GM12891 (cell line): Measurements from ENCODE around the gene GPC5.
"Not testable (repeated sequence)": the region's sequence is repeated elsewhere in the genome, so short reads cannot be mapped to it uniquely, and the experiment has no call there.

Experiments used
- DNase-seq: peaks from one replicate; pipeline ENCODE4 v3.0.0; 2011; ENCODE audit warnings: low spot score; ENCODE audit not compliant: insufficient read length
- FAIRE-seq: peaks from 2 replicates; lab custom pipeline; 2011; peaks lifted over from hg19 to GRCh38; lab: Jason Lieb, UNC
- PAX5 ChIP-seq: IDR thresholded peaks from 2 replicates; pipeline ENCODE4 v1.6.1; 2011; ENCODE audit warnings: low read length, moderate library complexity, mild to moderate bottlenecking; ENCODE audit not compliant: insufficient read depth, severe bottlenecking
- POLR2A ChIP-seq: IDR thresholded peaks from 2 replicates; pipeline ENCODE4 v1.6.1; 2011; ENCODE audit warnings: low read depth, low read length, control low read depth
- POLR2AphosphoS5 ChIP-seq: IDR thresholded peaks from 2 replicates; pipeline ENCODE4 v1.6.1; 2011; ENCODE audit warnings: low read depth, low read length, control low read depth
- POU2F2 ChIP-seq: IDR thresholded peaks from 2 replicates; pipeline ENCODE4 v1.6.1; 2011; ENCODE audit warnings: low read depth, mild to moderate bottlenecking, control low read depth, low read length, moderate library complexity
- SPI1 ChIP-seq: IDR thresholded peaks from 2 replicates; pipeline ENCODE4 v1.6.1; 2011; ENCODE audit warnings: low read depth, low read length, control low read depth
- TAF1 ChIP-seq: IDR thresholded peaks from 2 replicates; pipeline ENCODE4 v1.6.1; 2011; ENCODE audit warnings: low read depth, low read length, control low read depth

Gene GPC5

DNA sequence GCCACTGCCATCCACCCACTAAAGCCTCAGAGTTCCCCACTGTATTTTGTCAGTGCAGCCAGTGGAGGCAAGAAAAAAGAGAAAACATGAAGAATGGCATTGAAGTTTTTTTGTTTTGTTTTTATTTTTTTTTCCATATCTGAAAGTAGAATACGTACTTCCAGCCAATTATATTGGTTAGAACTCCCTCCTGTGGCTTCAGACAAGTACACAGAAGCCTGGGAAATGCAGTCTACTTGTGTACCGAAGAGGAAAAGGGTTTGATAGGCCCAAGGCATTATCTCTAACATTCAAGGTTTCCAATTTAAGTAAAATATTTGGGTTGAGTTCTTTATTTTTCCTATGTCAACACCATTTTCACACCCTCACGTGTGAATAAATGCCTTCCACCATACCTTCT is 1131.9 kb downstream of the GPC5 start:
- no peak for DNase-seq
- no peak for FAIRE-seq
- TF ChIP-seq SPI1, result no peak
- no peak for TF ChIP-seq POLR2AphosphoS5
- TF ChIP-seq POU2F2, result no peak

DNA sequence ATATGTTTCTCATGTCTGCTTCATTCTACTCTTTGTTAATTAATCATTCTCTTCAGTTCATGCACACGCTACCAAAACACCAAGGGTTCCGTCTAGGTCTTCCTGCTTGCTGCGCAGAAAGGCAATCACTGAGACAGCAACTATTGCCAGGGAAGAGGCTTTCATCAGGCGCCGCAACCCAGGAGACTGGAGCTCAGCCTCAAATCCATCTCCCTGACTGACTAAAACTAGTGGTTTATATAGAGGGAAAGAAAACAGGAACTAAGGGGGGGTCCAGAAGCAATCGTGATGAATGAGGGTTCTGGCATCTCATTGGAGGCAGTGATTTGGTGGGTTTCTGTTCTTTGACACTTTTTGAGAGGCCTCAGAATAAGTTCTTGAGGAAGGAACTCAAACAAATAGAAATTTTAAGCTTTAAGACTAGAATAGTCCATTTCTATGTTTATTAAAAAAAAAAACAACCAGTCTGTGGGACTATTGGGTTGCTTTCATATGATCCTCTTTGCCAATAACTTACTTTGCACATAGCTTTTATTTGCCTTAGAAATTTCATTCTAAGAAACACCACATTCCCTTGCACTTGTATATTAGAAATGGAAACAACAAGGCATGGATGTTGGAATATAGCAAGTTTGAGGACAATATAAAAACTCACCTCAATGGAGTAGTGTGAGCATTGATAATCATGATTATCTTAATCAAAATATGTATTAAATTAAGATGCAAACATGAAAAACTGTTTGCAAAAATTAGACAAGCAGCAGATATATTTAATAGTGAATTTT is 1137.0 kb downstream of the GPC5 start:
- no peak for DNase-seq
- FAIRE-seq, result no peak
- TF ChIP-seq POLR2AphosphoS5, result no peak
- TF ChIP-seq PAX5, result no peak
- no peak for TF ChIP-seq SPI1
- TF ChIP-seq TAF1, result no peak
- no peak for TF ChIP-seq POU2F2
- no peak for TF ChIP-seq POLR2A

DNA sequence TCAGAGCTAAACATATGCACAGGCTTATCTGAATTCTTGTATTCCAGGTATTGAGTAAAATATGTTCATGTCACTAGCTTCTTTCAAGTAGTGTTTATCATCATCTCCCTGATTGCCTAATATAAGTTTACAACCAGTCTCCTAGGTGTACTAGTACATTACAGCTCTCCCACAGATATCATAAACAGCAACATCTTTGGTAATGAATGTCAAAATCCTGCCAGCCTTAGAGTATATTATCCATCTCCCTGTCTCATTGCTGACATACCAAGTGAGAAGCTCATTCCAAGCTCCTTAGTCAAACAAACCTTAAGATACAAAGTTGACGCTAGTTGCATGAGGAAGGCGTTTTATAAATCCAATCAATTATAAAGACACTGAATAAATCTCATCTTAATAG is 1139.0 kb downstream of the GPC5 start:
- no peak for DNase-seq
- no peak for TF ChIP-seq POLR2AphosphoS5
- no peak for TF ChIP-seq POLR2A
- no peak for TF ChIP-seq PAX5
- no peak for TF ChIP-seq POU2F2
- TF ChIP-seq SPI1, result no peak
- no peak for TF ChIP-seq TAF1
- no peak for FAIRE-seq

DNA sequence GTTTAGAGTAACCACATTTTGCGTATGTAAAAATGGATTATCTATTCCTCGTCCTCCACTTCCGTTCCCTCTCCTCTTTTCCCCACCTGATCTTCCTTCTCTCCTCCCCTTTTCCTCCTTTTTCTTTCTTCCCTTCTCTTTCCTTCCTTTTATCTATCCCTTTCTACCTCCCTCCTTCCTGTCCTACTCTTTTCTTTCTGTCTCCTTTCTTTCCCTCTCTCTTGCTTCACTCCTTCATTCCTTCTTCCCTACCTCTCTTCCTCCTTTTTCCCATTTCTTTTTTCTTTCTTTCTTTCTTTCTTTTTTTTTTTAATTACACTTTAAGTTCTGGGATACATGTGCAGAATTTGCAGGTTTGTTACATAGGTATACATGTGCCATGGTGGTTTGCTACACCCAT is 1139.7 kb downstream of the GPC5 start:
- no peak for TF ChIP-seq PAX5
- no peak for TF ChIP-seq POU2F2
- TF ChIP-seq POLR2A, result no peak
- TF ChIP-seq POLR2AphosphoS5, result no peak
- TF ChIP-seq TAF1, result no peak
- no peak for TF ChIP-seq SPI1
- no peak for DNase-seq
- no peak for FAIRE-seq

DNA sequence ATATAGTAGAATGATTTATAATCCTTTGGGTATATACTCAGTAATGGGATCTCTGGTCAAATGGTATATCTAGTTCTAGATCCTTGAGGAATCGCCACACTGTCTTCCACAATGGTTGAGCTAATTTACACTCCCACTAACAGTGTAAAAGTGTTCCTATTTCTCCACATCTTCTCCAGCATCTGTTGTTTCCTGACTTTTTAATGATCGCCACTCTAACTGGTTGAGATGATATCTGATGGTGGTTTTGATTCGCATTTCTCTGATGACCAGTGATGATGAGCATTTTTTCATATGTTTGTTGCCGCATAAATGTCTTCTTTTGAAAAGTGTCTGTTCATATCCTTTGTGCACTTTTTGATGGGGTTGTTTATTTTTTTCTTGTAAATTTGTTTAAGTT is 1140.7 kb downstream of the GPC5 start:
- FAIRE-seq, result not testable (repeated sequence)

DNA sequence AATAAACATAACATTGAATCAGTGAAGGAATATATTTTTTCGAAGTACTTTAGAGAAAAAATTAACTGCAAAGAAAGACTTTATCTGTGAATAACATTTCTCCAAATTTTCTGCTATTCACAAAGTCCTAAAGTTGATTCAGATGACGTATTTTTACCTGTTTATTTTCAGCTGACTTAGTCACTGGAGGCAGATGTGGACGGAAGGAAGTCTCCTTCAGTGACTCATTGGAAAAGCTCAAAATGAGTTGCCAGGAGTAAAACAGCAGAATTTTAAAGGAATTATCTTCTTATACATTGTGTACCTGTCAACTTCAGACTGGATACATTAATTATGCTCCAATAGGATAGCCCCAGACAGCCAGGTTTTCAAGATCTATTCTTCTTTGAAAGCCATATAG is 1148.8 kb downstream of the GPC5 start:
- FAIRE-seq (no peak), DNase-seq (no peak)
- TF ChIP-seq TAF1, result no peak
- TF ChIP-seq POLR2AphosphoS5, result no peak
- TF ChIP-seq PAX5, result no peak
- TF ChIP-seq POLR2A, result no peak

More for the DNA sequence above, 1140.7 kb downstream of the GPC5 start:
- DNase-seq, result not testable (repeated sequence)

DNA sequence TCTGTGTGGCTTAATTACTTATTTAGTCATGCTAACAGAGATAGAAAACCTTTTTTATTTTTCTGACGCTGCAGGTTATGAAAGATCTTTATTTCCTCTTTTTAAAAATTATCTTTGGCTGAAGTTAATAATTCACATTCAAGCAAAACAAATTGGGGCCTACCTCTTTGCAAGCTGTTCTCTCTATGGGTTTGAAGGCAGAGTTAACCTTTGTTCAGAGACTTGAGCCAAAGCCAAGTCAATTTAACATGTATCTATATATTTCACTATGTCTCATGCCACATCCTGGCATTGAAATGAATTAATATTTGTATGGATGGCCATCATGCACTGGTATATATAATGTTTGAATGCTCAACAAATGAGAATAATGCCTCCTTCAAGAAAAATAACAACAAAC is 1150.9 kb downstream of the GPC5 start:
- TF ChIP-seq POLR2AphosphoS5 (no peak), PAX5 (no peak), TAF1 (no peak), SPI1 (no peak), POU2F2 (no peak), POLR2A (no peak)
- DNase-seq (no peak), FAIRE-seq (no peak)

DNA sequence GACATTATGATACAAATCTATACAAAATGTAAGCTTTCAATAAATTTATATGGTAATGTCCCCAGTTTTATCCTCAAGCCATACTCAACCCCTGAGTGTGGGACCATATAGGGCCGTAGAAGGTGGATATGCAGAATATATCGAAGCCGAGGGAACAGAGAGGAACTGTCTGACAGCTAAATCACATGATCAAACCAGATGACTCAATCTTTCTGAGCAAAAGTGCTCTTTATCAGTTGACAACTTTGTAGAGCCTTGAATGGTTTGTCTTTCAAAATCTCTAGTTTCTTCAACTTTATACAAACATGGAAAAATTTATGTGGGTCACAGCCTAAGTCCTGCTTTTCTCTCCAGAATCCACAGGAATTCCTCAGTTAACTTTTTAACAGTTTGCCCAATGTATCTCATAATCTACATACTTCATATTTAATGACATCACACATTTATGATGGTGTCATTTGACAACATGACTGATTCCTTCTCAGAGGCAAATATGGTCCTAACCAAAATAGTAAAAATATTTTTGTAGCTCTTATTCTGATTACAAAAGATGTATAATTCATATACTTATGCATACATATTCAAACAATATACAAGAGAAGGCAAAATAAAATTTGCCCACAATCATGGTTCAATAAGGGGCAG is 1155.2 kb downstream of the GPC5 start:
- DNase-seq (no peak), FAIRE-seq (no peak)
- TF ChIP-seq POU2F2 (no peak), PAX5 (no peak), SPI1 (no peak), POLR2A (no peak), TAF1 (no peak), POLR2AphosphoS5 (no peak)

DNA sequence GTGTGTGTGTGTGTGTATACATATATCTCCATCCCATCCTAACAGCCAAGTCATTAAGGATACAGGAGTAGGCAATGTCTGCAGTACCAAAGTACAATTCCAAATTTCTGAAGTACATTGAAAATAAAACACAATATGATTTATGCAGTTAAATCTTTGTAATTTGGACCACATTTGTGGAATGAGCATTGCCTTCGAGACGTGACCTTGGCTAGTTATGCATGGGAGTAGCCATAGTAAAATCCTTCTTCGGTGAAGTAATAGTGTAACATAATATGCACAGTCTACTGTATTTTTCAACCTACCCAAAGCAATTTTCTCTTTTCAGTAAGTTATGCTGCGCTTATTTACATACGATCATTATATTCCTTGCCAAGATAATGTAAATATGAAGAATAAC is 1162.5 kb downstream of the GPC5 start:
- no peak for FAIRE-seq
- DNase-seq, result no peak
- TF ChIP-seq TAF1 (no peak), PAX5 (no peak), POLR2AphosphoS5 (no peak), POU2F2 (no peak), SPI1 (no peak)

DNA sequence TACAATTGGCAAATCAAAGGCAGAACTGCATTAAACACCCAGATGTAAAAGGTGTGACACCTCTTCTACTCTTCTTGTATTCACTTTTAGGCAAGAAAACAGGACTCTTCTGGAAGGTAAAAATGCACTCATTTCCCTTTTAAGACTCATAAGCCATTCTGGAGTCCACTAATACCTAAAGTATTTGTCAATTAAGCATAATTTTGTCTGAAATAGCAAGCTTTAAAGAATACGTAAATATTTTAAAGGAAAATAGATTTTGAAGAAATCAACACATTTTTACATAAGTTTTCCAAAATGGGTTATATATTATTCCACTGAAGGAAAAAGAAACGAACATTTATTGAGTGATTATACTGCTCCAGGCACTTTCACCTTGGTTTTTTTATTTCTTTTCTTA is 1166.5 kb downstream of the GPC5 start:
- no peak for TF ChIP-seq POU2F2
- DNase-seq (no peak), FAIRE-seq (no peak)

DNA sequence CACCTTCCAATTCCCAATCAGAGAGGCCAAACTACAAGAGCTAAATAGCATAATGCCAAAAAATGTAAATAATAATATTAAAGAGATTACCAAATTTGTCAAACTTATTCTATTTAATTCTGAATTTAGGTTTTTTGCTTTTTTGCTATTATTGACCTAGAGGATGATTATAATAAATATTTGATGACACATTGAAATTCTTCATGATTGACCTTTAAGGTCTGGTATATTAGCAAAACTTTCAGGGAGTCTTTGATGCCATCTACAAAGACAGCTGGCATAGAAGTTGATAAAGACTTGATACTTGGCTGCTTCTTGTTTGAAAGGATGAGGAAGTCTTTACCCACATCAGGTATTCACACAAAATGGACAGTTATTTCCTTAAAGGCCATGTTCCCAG is 1168.3 kb downstream of the GPC5 start:
- no peak for TF ChIP-seq POLR2A
- no peak for TF ChIP-seq SPI1
- TF ChIP-seq POLR2AphosphoS5, result no peak
- TF ChIP-seq POU2F2, result no peak
- TF ChIP-seq PAX5, result no peak
- TF ChIP-seq TAF1, result no peak
- FAIRE-seq, result no peak
- no peak for DNase-seq
